Epithelial cell of esophagus (primary cell): ENCODE data around the gene FAM234A.
"Not testable (repeated sequence)": the region's sequence is repeated elsewhere in the genome, so short reads cannot be mapped to it uniquely, and the experiment has no call there.

Source experiments
- DNase-seq: peaks from one replicate; pipeline ENCODE4 v3.0.0; 2010; ENCODE audit warnings: low read depth
- H3K4me3 ChIP-seq: 2 replicates; pipeline ENCODE4 v1.5.1; 2011; ENCODE audit warnings: mild to moderate bottlenecking, low read length, control low read depth
- CTCF ChIP-seq: IDR thresholded peaks from 2 replicates; pipeline ENCODE4 v1.5.1; 2011; ENCODE audit warnings: low read depth, mild to moderate bottlenecking, low read length, control low read depth, inconsistent platforms; ENCODE audit not compliant: insufficient read depth; ENCODE audit errors: missing control alignments

Gene FAM234A

GRCh38 chr16:212999-213398 is 21.6 kb upstream of the FAM234A start:
- peak; percentile 10 for DNase-seq
- no peak for TF ChIP-seq CTCF
- H3K4me3 ChIP-seq, result no peak overlapping the region

DNA sequence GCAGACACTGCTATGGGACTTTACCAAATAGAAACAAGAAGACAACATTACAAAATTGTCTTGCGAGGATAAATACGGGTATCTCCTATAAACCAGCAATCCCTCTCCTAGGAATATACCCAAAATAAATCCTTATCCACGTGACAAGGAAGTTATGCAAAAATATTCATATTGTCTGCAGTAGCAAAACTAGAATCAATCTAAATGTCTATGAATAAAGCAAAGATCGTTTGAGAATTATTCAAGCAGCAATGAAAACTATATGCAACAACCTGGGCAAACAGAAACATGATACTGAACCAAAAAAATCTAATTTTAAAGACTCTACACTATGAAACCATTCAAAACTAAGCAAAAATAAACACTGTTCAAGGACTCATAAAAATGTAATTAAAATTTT is 14.6 kb upstream of the FAM234A start:
- TF ChIP-seq CTCF, result no peak
- no peak overlapping the region for H3K4me3 ChIP-seq
- no peak for DNase-seq

- TF ChIP-seq CTCF, result no peak
- H3K4me3 ChIP-seq, result peak overlapping the region; percentile 84
- peak; percentile 31 for DNase-seq
These were observed 6.3 kb upstream of the FAM234A start for GRCh38 chr16:228151-228851.

- no peak for TF ChIP-seq CTCF
- peak within 1 kb of the TSS; percentile 84 for H3K4me3 ChIP-seq
- DNase-seq, result peak; percentile 88
These were observed 5.5 kb upstream of the FAM234A start, which contains the start of gene LUC7L for GRCh38 chr16:228852-229730. Gene LUC7L (minus strand): TSS chr16:229449. CDS start chr16:229339, 110 bp downstream.

GRCh38 chr16:229731-230281 is 4.8 kb upstream of the FAM234A start:
- DNase-seq, result no peak
- peak overlapping the region; percentile 84 for H3K4me3 ChIP-seq
- no peak for TF ChIP-seq CTCF

GRCh38 chr16:230351-230750 is 4.3 kb upstream of the FAM234A start:
- not testable (repeated sequence) for H3K4me3 ChIP-seq, DNase-seq

- no peak for DNase-seq
- no peak for TF ChIP-seq CTCF
- no peak overlapping the region for H3K4me3 ChIP-seq
These were observed 3.7 kb upstream of the FAM234A start for GRCh38 chr16:230949-231348.
